HG02885 (cell line): ENCODE results near the gene BTBD9.
"Not testable (repeated sequence)": the region's sequence is repeated elsewhere in the genome, so short reads cannot be mapped to it uniquely, and the experiment has no call there.

Experiments
- ATAC-seq: cut with Tn5 transposase; IDR thresholded peaks from one replicate; pipeline ENCODE4 v1.9.1; 2021; ENCODE audit warnings: mild to moderate bottlenecking; ENCODE audit not compliant: unreplicated experiment, poor library complexity

Gene BTBD9

GRCh38 chr6:38445336-38445735 lies 194.4 kb downstream of the BTBD9 start:
- no peak for ATAC-seq

- no peak for ATAC-seq
Observed at GRCh38 chr6:38443352-38444144, 196.2 kb downstream of the BTBD9 start.

DNA sequence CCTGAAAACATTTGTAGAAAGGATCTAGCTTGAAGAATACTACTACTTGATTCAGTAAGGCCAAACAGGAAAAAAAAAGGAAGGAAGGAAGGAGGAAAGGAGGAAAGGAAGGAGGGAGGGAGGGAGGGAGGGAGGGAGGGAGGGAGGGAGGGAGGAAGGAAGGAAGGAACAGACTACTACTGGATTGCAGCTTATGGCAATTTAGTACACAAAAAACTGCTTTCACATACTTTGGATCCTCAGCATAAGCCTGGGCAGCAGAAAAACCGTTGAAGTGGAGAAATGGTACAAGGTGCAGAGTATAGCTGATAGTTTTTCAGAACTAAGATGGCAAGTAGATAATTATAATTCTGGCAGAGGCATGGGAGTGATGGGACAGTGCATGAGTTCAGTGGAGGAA lies 201.6 kb downstream of the BTBD9 start:
- no peak for ATAC-seq

- ATAC-seq = no peak
Observed at GRCh38 chr6:38436726-38437465, 202.8 kb downstream of the BTBD9 start.

DNA sequence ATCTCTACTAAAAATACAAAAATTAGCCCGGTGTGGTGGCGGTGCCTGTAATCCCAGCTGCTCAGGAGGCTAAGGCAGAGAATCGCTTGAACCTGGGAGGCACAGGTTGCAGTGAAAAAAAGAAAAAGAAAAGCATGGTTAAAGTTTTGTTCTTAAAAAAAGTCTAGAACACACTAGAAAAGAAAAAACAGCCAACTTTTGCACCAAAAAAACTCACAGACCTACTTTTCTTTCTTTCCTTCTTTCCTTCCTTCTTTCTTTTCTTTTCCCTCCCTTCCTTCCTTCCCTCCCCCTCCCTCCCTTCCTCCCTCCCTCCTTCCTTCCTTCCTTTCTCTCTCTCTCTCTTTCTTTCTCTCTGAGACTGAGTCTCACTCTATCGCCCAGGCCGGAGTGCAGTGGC lies 204.4 kb downstream of the BTBD9 start:
- no peak for ATAC-seq

- ATAC-seq = no peak
Observed at GRCh38 chr6:38434051-38434450, 205.7 kb downstream of the BTBD9 start.

GRCh38 chr6:38432479-38432878 lies 207.2 kb downstream of the BTBD9 start:
- ATAC-seq = no peak

DNA sequence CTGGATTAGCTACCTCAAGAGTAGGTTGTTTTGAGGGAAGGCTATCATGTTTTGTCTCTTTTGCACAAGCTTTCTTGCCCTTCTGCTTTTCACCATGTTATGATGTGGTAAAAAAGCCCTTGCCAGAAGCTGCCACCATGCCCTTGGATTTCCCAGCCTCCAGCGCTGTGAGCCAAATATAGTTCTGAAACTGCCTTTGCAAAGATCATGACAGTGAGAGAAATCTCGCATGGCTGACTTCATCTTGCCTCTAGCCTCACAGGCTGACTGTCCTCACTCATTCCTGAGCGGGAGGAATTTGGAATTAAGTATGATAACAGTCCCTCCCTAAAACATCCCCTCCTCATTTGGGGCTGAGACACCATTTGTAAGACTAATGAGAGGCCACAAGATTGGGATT lies 207.7 kb downstream of the BTBD9 start:
- ATAC-seq = no peak

GRCh38 chr6:38429546-38429945 lies 210.2 kb downstream of the BTBD9 start:
- ATAC-seq = no peak

- peak; percentile 50 for ATAC-seq
Observed at GRCh38 chr6:38427492-38428210, 212.1 kb downstream of the BTBD9 start.

DNA sequence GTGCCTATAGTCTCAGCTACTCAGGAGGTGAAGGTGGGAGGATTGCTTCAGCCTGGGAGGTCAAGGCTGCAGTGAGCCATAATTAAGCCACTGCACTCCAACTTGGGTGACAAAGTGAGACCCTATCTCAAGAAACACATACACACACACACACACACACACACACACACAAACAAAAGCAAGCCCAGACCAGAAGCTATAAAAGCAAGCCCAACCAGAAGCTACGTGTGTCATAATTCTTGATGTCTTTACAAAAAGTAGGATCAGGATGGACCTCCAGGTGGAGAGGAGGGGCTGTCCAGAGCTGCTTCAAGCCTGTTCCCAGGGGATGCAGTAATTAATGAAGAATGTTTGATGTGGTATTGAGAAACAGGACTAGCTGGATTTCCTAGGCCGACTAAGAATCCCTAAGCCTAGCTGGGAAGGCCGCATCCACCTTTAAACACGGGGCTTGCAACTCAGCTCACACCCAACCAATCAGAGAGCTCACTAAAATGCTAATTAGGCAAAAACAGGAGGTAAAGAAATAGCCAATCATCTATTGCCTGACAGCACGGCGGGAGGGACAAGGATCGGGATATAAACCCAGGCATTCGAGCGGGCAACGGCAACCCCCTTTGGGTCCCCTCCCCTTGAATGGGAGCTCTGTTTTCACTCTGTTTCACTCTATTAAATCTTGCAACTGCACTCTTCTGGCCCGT lies 213.8 kb downstream of the BTBD9 start:
- ATAC-seq = not testable (repeated sequence)

GRCh38 chr6:38423746-38424145 lies 216.0 kb downstream of the BTBD9 start:
- ATAC-seq = no peak

DNA sequence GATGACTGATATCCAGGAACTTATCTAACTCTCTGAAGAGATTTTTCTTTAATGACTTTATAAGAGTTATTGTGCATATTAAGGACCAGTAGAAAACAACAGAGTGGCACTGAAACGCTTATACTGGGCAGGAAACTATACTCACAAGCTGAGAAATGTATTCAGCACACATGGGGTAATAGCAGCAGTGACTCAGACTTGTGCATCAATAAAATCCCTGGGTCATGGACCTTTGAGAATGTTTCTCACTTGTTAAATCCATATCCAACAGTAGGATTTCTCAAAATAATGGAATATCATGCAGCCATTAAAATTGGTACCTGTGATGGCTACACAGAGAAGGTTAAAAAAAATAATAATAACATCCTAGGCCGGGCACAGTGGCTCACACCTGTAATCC lies 219.5 kb downstream of the BTBD9 start:
- ATAC-seq = no peak

DNA sequence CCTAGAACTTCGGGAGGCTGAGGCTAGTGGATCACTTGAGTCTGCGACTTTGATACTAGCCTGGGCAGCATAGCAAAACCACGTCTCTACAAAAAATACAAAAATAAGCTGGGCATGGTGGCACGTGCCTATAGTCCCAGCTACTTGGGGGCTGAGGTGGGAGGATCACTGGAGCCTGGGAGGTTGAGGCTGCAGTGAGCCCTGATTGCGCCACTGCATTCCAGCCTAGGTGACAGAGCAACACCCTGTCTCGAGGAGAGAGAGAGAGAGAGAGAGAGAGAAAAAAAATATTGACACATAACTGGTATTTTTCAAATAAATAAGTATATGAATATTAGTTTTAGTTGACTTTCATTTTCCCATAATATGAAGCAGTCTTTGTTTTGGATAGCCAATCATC lies 222.2 kb downstream of the BTBD9 start:
- no peak for ATAC-seq

GRCh38 chr6:38415231-38416005 lies 224.3 kb downstream of the BTBD9 start:
- no peak for ATAC-seq

DNA sequence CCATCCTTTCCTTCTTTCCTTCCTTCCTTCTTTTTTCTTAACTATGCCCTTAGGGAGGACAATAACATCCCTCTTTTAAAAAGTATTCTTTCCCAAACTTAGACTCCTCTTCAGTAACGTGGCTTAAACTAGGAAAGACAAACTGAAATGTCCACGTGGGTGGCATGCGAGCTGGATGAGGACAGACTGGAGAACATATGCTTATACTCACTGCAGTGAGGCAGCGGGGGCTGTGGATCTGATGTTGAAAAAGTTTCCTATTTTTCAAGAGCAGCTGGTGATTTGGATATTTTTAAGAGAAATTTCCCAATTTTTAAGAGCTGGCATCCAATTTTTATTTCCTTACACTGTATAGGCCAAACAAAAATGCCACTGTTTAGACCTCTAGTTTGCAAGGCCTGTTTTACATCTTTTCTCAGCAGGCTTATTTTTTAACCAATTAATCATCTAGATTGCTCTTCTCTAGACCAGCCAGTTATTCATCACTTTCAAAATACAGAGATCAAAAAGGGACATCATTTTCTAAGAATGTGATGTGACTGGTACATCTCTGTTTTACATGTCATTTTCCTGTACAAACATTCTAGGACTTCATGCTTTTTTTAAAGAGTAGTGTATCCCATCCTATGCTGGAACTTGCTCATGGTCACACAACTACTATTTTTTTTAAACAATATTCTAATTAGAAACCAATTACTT lies 226.5 kb downstream of the BTBD9 start:
- ATAC-seq = no peak

DNA sequence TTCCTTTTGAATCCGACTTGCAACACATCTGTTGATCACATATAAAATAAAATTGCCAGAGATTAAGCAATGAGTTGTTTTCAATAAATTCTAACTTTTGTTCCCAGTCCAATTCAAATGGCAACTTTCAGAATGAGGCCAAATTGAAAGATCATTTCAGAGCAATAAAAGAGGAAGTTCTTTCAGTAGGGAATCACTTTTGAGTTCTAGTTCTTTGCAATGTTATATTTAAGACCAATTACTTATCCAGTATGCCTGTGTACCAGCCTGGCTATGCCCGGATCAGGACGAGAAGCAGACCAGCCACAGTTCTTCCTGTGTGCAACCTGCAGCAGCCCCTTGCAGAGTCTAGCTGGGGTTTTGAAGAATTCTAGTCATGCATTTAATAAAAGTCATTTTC lies 232.5 kb downstream of the BTBD9 start:
- ATAC-seq = no peak

GRCh38 chr6:38406096-38406495 lies 233.6 kb downstream of the BTBD9 start:
- no peak for ATAC-seq

- no peak for ATAC-seq
Observed at GRCh38 chr6:38404900-38405556, 234.7 kb downstream of the BTBD9 start.
